Thymus (tissue), 11 donors: ENCODE data around the gene EPOP. TPM values are rescaled to one million over a fixed set of nuclear protein-coding genes. Genes with fewer than 3 reads are reported as not detected.

Experiments used
- DNase-seq, 9 donors: peaks; one replicate each; pipeline ENCODE4 v3.0.0-alpha.2; 2013; ENCODE audit warnings: low spot score in 9 of 9, low read depth in 6 of 9, missing footprints in 1 of 9
- H3K27ac ChIP-seq, 2 donors: one replicate each; pipeline ENCODE4 v1.5.1; 2013; ENCODE audit warnings: control low read depth in 1 of 2, low read depth in 1 of 2, low read length in 1 of 2, mild to moderate bottlenecking in 1 of 2, moderate library complexity in 1 of 2
- H3K27me3 ChIP-seq, 2 donors: one replicate each; pipeline ENCODE4 v1.5.1; 2013; ENCODE audit warnings: low read length in 1 of 2; ENCODE audit not compliant: control insufficient read depth in 2 of 2, insufficient read depth in 1 of 2
- H3K36me3 ChIP-seq, 2 donors: one replicate each; pipeline ENCODE4 v1.5.1; 2013; ENCODE audit warnings: low read length in 1 of 2, mild to moderate bottlenecking in 1 of 2, moderate library complexity in 1 of 2; ENCODE audit not compliant: control insufficient read depth in 2 of 2, insufficient read depth in 2 of 2
- H3K4me1 ChIP-seq, 2 donors: one replicate each; pipeline ENCODE4 v1.5.1; 2013; ENCODE audit warnings: low read length in 2 of 2; ENCODE audit not compliant: control insufficient read depth in 2 of 2, insufficient read depth in 2 of 2
- H3K4me3 ChIP-seq, 2 donors: one replicate each; pipeline ENCODE4 v1.5.1; 2013; ENCODE audit warnings: low read length in 2 of 2, control low read depth in 1 of 2, mild to moderate bottlenecking in 1 of 2
- H3K9me3 ChIP-seq, 2 donors: one replicate each; pipeline ENCODE4 v1.5.1; 2013; ENCODE audit warnings: low read length in 1 of 2, mild to moderate bottlenecking in 1 of 2; ENCODE audit not compliant: control insufficient read depth in 2 of 2, insufficient read depth in 1 of 2
- WGBS: extraction: QIAGEN DNeasy Blood & Tissue Kit; methylation state at CpG from one replicate; pipeline ENCODE4 v1.1.7; 2013; 5-methylcytosine and 5-hydroxymethylcytosine counted together
- polyA plus RNA-seq: library from polyadenylated mRNA; stranded (reverse); fragments of 200-250 nt; gene quantifications from one replicate; pipeline ENCODE4 v1.2.3, GENCODE V29; 2013
- total RNA-seq: library from RNA; stranded (reverse); fragments of 120-200 nt; gene quantifications from one replicate; pipeline ENCODE4 v1.2.4, GENCODE V29; 2013
- donor health status: healthy.

Gene EPOP
- total and polyA plus RNA-seq, 2 donors, result 2.6 to 4.3 TPM

GRCh38 chr17:38715216-38715943, 40.6 kb upstream of the EPOP start:
- peaks cover 0 to 9% of the 10 kb centered on the region in 2 donors for H3K4me1 ChIP-seq
- H3K27me3 ChIP-seq, result no peaks in the 10 kb centered on the region
- WGBS, result 96% methylated on average over 9 of the region's 9 CpGs
- no peak overlapping the region for H3K27ac ChIP-seq
- DNase-seq, result no peak
- H3K9me3 ChIP-seq, result no peaks in the 10 kb centered on the region
- peaks cover 88 to 93% of the 10 kb centered on the region in 2 donors for H3K36me3 ChIP-seq
- H3K4me3 ChIP-seq, result no peak overlapping the region

GRCh38 chr17:38713456-38714075, 38.8 kb upstream of the EPOP start:
- no peak overlapping the region for H3K27ac ChIP-seq
- no peaks in the 10 kb centered on the region for H3K9me3 ChIP-seq
- WGBS, result 96% methylated on average over 11 of the region's 11 CpGs
- no peaks in the 10 kb centered on the region for H3K27me3 ChIP-seq
- peaks cover 5 to 14% of the 10 kb centered on the region in 2 donors for H3K4me1 ChIP-seq
- DNase-seq, result no peak
- H3K36me3 ChIP-seq, result peaks cover 87 to 94% of the 10 kb centered on the region in 2 donors
- no peak overlapping the region for H3K4me3 ChIP-seq

- no peak overlapping the region for H3K4me3 ChIP-seq
- no peak overlapping the region for H3K27ac ChIP-seq
- H3K9me3 ChIP-seq, result no peaks in the 10 kb centered on the region
- no peak for DNase-seq
- H3K4me1 ChIP-seq, result peaks cover 7 to 13% of the 10 kb centered on the region in 2 donors
- H3K27me3 ChIP-seq, result no peaks in the 10 kb centered on the region
- peaks cover 85 to 95% of the 10 kb centered on the region in 2 donors for H3K36me3 ChIP-seq
- 98% methylated on average over 10 of the region's 10 CpGs for WGBS
These were observed 37.8 kb upstream of the EPOP start for GRCh38 chr17:38712593-38712992.

- 88% methylated on average over 26 of the region's 26 CpGs for WGBS
- Histone ChIP-seq H3K27me3 (no peaks in the 10 kb centered on the region), H3K36me3 (peaks cover 84 to 95% of the 10 kb centered on the region in 2 donors), H3K4me1 (peaks cover 10 to 19% of the 10 kb centered on the region in 2 donors), H3K9me3 (no peaks in the 10 kb centered on the region), H3K27ac (no peak overlapping the region), H3K4me3 (no peak overlapping the region)
- DNase-seq, result no peak
These were observed 37.2 kb upstream of the EPOP start for GRCh38 chr17:38711792-38712571.

- H3K4me1 ChIP-seq, result peaks cover 13 to 29% of the 10 kb centered on the region in 2 donors
- H3K9me3 ChIP-seq, result peaks cover 0 to 2% of the 10 kb centered on the region in 2 donors
- no peak overlapping the region for H3K27ac ChIP-seq
- H3K36me3 ChIP-seq, result peaks cover 74 to 85% of the 10 kb centered on the region in 2 donors
- no peak overlapping the region for H3K4me3 ChIP-seq
- DNase-seq, result no peak
- no peaks in the 10 kb centered on the region for H3K27me3 ChIP-seq
- WGBS, result 97% methylated on average over 5 of the region's 5 CpGs
These were observed 36.2 kb upstream of the EPOP start for GRCh38 chr17:38710985-38711384.

- no peak for DNase-seq
- Histone ChIP-seq H3K27me3 (no peaks in the 10 kb centered on the region), H3K9me3 (peaks cover 0 to 5% of the 10 kb centered on the region in 2 donors), H3K4me3 (no peak overlapping the region), H3K4me1 (peaks cover 13 to 31% of the 10 kb centered on the region in 2 donors), H3K27ac (no peak overlapping the region), H3K36me3 (peaks cover 70 to 81% of the 10 kb centered on the region in 2 donors)
- 96% methylated on average over 3 of the region's 3 CpGs for WGBS
These were observed 35.8 kb upstream of the EPOP start for GRCh38 chr17:38710604-38710962.

- H3K36me3 ChIP-seq, result peaks cover 64 to 75% of the 10 kb centered on the region in 2 donors
- peaks cover 0 to 5% of the 10 kb centered on the region in 2 donors for H3K9me3 ChIP-seq
- H3K4me1 ChIP-seq, result peaks cover 13 to 31% of the 10 kb centered on the region in 2 donors
- no peaks in the 10 kb centered on the region for H3K27me3 ChIP-seq
- DNase-seq, result no peak
- H3K4me3 ChIP-seq, result no peak overlapping the region
- WGBS, result 93% methylated on average over 13 of the region's 13 CpGs
- no peak overlapping the region for H3K27ac ChIP-seq
These were observed 35.3 kb upstream of the EPOP start for GRCh38 chr17:38709864-38710603.

GRCh38 chr17:38709104-38709820, 34.5 kb upstream of the EPOP start:
- Histone ChIP-seq H3K36me3 (peaks cover 59 to 68% of the 10 kb centered on the region in 2 donors), H3K27ac (no peak overlapping the region)

More at GRCh38 chr17:38709104-38709820, 34.5 kb upstream of the EPOP start:
- WGBS, result 98% methylated on average over 18 of the region's 18 CpGs
- H3K9me3 ChIP-seq, result peaks cover 0 to 9% of the 10 kb centered on the region in 2 donors
- DNase-seq, result no peak
- no peaks in the 10 kb centered on the region for H3K27me3 ChIP-seq
- H3K4me1 ChIP-seq, result peaks cover 13 to 36% of the 10 kb centered on the region in 2 donors
- no peak overlapping the region for H3K4me3 ChIP-seq
